ENCODE measurements around the gene PRPF19. TPM values are rescaled to one million over a fixed set of nuclear protein-coding genes. Genes with fewer than 3 reads are reported as not detected.

Gene PRPF19
- total and polyA plus RNA-seq, 10 of the 15 experiments (the other 5 are each of a cell fraction or from before 2014, with no cell fraction given), result 8.7 to 170 (median 61.3) TPM

GRCh38 chr11:60937144-60937527, 30.8 kb upstream of the PRPF19 start:
- H3K4me2 ChIP-seq (ENCODE audit: control insufficient read depth, insufficient read depth), result no peak overlapping the region
- in situ Hi-C loops (cut with MboI), result no loop called here
- CTCF ChIA-PET, result no interaction called here

More at GRCh38 chr11:60937144-60937527, 30.8 kb upstream of the PRPF19 start:
- peaks cover 13% of the 10 kb centered on the region for H3K4me1 ChIP-seq (ENCODE audit: control insufficient read depth, insufficient read depth, low read length)
- intact Hi-C loops (cut with micrococcal nuclease; ENCODE audit: unreplicated experiment), result no loop called here
- H3K9ac ChIP-seq (ENCODE audit: control insufficient read depth, insufficient read depth, low read length), result no peak overlapping the region
- BruUV-seq (replicated peaks), result no TSS peak
- no peaks in the 10 kb centered on the region for H3K79me2 ChIP-seq (ENCODE audit: control insufficient read depth, insufficient read depth, low read length)
- ATAC-seq, result no peak
- H3K27me3 ChIP-seq (replicated peaks in 1 of 2; ENCODE audit: control insufficient read depth in 2 of 2, insufficient read depth in 2 of 2, low read length in 1 of 2), result no peaks in the 10 kb centered on the region
- H3K27ac ChIP-seq (ENCODE audit: control insufficient read depth, insufficient read depth), result no peak overlapping the region
- H4K20me1 ChIP-seq (ENCODE audit: control insufficient read depth, insufficient read depth), result no peaks in the 10 kb centered on the region
- RAD21 ChIA-PET (ENCODE audit: unreplicated experiment), result no interaction called here
- 95% methylated on average over 12 of the region's 12 CpGs for WGBS (ENCODE audit: insufficient coverage, insufficient replicate concordance, low lambda C conversion rate, missing lambda C conversion rate)
- H2AFZ ChIP-seq (ENCODE audit: control insufficient read depth, low read depth, low read length), result no peak overlapping the region
- TF ChIP-seq FOXK2 (IDR thresholded peaks at IDR 0.05) (no peak), RFX5 (IDR thresholded peaks at IDR 0.05; ENCODE audit: low read depth, low read length) (no peak), POLR2AphosphoS5 (IDR thresholded peaks at IDR 0.05; ENCODE audit: low read length) (no peak), SMARCA5 (IDR thresholded peaks at IDR 0.05) (no peak), MTA2 (IDR thresholded peaks at IDR 0.05; ENCODE audit: low read depth) (no peak), NFXL1 (IDR thresholded peaks at IDR 0.05; ENCODE audit: borderline replicate concordance) (no peak), SPI1 (IDR thresholded peaks at IDR 0.05; ENCODE audit: borderline replicate concordance, insufficient read depth, low read depth, low read length) (no peak)
- TF ChIP-seq, protein P1, sequence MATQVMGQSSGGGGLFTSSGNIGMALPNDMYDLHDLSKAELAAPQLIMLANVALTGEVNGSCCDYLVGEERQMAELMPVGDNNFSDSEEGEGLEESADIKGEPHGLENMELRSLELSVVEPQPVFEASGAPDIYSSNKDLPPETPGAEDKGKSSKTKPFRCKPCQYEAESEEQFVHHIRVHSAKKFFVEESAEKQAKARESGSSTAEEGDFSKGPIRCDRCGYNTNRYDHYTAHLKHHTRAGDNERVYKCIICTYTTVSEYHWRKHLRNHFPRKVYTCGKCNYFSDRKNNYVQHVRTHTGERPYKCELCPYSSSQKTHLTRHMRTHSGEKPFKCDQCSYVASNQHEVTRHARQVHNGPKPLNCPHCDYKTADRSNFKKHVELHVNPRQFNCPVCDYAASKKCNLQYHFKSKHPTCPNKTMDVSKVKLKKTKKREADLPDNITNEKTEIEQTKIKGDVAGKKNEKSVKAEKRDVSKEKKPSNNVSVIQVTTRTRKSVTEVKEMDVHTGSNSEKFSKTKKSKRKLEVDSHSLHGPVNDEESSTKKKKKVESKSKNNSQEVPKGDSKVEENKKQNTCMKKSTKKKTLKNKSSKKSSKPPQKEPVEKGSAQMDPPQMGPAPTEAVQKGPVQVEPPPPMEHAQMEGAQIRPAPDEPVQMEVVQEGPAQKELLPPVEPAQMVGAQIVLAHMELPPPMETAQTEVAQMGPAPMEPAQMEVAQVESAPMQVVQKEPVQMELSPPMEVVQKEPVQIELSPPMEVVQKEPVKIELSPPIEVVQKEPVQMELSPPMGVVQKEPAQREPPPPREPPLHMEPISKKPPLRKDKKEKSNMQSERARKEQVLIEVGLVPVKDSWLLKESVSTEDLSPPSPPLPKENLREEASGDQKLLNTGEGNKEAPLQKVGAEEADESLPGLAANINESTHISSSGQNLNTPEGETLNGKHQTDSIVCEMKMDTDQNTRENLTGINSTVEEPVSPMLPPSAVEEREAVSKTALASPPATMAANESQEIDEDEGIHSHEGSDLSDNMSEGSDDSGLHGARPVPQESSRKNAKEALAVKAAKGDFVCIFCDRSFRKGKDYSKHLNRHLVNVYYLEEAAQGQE (IDR thresholded peaks at IDR 0.05; ENCODE audit: low read depth, low read length), result no peak
- TF ChIP-seq, protein P2, sequence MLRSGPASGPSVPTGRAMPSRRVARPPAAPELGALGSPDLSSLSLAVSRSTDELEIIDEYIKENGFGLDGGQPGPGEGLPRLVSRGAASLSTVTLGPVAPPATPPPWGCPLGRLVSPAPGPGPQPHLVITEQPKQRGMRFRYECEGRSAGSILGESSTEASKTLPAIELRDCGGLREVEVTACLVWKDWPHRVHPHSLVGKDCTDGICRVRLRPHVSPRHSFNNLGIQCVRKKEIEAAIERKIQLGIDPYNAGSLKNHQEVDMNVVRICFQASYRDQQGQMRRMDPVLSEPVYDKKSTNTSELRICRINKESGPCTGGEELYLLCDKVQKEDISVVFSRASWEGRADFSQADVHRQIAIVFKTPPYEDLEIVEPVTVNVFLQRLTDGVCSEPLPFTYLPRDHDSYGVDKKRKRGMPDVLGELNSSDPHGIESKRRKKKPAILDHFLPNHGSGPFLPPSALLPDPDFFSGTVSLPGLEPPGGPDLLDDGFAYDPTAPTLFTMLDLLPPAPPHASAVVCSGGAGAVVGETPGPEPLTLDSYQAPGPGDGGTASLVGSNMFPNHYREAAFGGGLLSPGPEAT (IDR thresholded peaks at IDR 0.05; ENCODE audit: low read depth), result no peak
- SMC1A ChIA-PET (ENCODE audit: uncharacterized antibody, unreplicated experiment), result no interaction called here
- H3K36me3 ChIP-seq (ENCODE audit: control insufficient read depth in 2 of 2, insufficient read depth in 2 of 2, low read length in 1 of 2), result peaks cover 17 to 23% of the 10 kb centered on the region in 2 experiments
- H3K4me3 ChIP-seq, result no peak overlapping the region
- POLR2A ChIA-PET, result no interaction called here
- no peaks in the 10 kb centered on the region for H3K9me3 ChIP-seq (replicated peaks; ENCODE audit: control insufficient read depth, insufficient read depth, low read length)
- FAIRE-seq, result no peak
- no peak for DNase-seq (ENCODE audit: low read depth, low spot score)

All from GM12878 (cell line).